ENCODE results near the gene MEGF11. TPM values are rescaled to one million over a fixed set of nuclear protein-coding genes. Genes with fewer than 3 reads are reported as not detected.

The MEGF11 gene
- total RNA-seq, 3 donors from 2014 or later, result not detected

DNA sequence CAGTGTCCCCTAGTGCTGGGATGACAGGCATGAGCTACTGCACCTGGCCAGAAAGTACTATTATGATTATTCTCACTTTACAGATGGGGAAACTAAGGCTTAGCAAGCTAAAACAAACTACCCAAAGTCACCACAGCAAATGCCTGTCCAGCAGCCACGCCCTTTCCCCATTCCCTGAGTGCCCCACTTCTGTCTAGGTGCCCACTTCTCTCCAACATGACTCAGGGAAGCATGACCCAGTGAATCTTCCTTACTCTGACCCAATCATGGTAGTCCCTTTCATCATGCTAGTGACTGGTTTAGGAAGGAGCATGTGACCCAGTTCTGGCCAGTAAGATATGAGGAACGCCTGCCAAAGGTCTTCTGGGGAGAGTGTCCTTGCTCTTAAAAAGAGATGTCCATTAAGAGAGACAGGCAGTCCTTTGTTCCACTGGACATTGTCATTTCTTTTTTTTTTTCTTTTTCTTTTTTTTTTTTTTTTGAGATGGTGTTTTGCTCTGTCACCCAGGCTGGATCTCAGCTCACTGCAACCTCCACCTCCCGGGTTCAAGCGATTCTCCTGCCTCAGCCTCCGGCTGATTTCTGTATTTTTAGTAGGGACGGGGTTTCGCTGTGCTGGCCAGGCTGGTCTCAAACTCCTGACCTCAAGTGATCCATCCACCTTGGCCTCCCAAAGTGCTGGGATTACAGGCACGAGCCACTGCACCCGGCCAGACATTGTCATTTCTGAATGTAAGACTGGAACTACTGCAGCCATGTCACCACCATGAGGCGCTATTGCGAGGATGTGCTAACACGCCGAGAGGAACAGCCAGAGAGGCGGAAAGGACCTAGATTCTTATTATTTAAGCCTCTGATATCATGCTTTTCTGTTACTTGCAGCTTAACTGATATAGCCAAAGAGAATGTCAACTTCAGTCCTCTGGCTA is 19.8 kb downstream of the MEGF11 start:
- intact Hi-C loops (cut with DNase I; ENCODE audit: low total_unique reads), result no loop called here
- Histone ChIP-seq H3K36me3 (no peaks in the 10 kb centered on the region), H3K27me3 (peaks cover 0 to 19% of the 10 kb centered on the region in 2 donors), H3K4me1 (no peaks in the 10 kb centered on the region), H3K9me3 (no peaks in the 10 kb centered on the region), H3K27ac (no peak overlapping the region), H3K4me3 (no peak overlapping the region)
- DNase-seq (ENCODE audit: low spot score in 2 of 2), result no peak
- no peak for TF ChIP-seq CTCF (IDR thresholded peaks at IDR 0.05)
- TF ChIP-seq POLR2A (IDR thresholded peaks at IDR 0.05), result no peak
- no peak for TF ChIP-seq POLR2AphosphoS5 (IDR thresholded peaks at IDR 0.05)

- H3K4me1 ChIP-seq, result no peaks in the 10 kb centered on the region
- no peaks in the 10 kb centered on the region for H3K9me3 ChIP-seq
- no peak for DNase-seq (ENCODE audit: low spot score in 2 of 2)
- no peak overlapping the region for H3K4me3 ChIP-seq
- H3K27ac ChIP-seq, result no peak overlapping the region
- no peak for TF ChIP-seq POLR2A (IDR thresholded peaks at IDR 0.05)
- TF ChIP-seq CTCF (IDR thresholded peaks at IDR 0.05), result no peak
- no peak for TF ChIP-seq POLR2AphosphoS5 (IDR thresholded peaks at IDR 0.05)
- H3K36me3 ChIP-seq, result no peaks in the 10 kb centered on the region
- intact Hi-C loops (cut with DNase I; ENCODE audit: low total_unique reads), result no loop called here
- peaks cover 0 to 19% of the 10 kb centered on the region in 2 donors for H3K27me3 ChIP-seq
Measured at GRCh38 chr15:66232267-66232625, 21.3 kb downstream of the MEGF11 start.

GRCh38 chr15:66231394-66232266 is 21.9 kb downstream of the MEGF11 start:
- H3K4me1 ChIP-seq, result no peaks in the 10 kb centered on the region
- H3K36me3 ChIP-seq, result no peaks in the 10 kb centered on the region
- no peak overlapping the region for H3K27ac ChIP-seq
- H3K9me3 ChIP-seq, result no peaks in the 10 kb centered on the region
- no peak for DNase-seq (ENCODE audit: low spot score in 2 of 2)
- H3K27me3 ChIP-seq, result peaks cover 0 to 19% of the 10 kb centered on the region in 2 donors
- H3K4me3 ChIP-seq, result no peak overlapping the region
- intact Hi-C loops (cut with DNase I; ENCODE audit: low total_unique reads), result no loop called here
- TF ChIP-seq POLR2A (IDR thresholded peaks at IDR 0.05) (no peak), CTCF (IDR thresholded peaks at IDR 0.05) (no peak), POLR2AphosphoS5 (IDR thresholded peaks at IDR 0.05) (no peak)

- Histone ChIP-seq H3K36me3 (no peaks in the 10 kb centered on the region), H3K27ac (no peak overlapping the region)
- intact Hi-C loops (cut with DNase I; ENCODE audit: low total_unique reads), result no loop called here
Measured at GRCh38 chr15:66229790-66230465, 23.6 kb downstream of the MEGF11 start.

More at GRCh38 chr15:66229790-66230465, 23.6 kb downstream of the MEGF11 start:
- no peaks in the 10 kb centered on the region for H3K9me3 ChIP-seq
- no peak overlapping the region for H3K4me3 ChIP-seq
- no peaks in the 10 kb centered on the region for H3K4me1 ChIP-seq
- peaks cover 0 to 4% of the 10 kb centered on the region in 2 donors for H3K27me3 ChIP-seq
- no peak for DNase-seq (ENCODE audit: low spot score in 2 of 2)
- TF ChIP-seq POLR2AphosphoS5 (IDR thresholded peaks at IDR 0.05), result no peak
- TF ChIP-seq CTCF (IDR thresholded peaks at IDR 0.05), result no peak
- TF ChIP-seq POLR2A (IDR thresholded peaks at IDR 0.05), result no peak

Measured in breast epithelium (tissue), 4 donors.